Measurements from ENCODE around the gene PGAP2.
A peak's percentile ranks its signal among the peaks of the same experiment; 100 is the strongest.
"Not testable (repeated sequence)": the region's sequence is repeated elsewhere in the genome, so short reads cannot be mapped to it uniquely, and the experiment has no call there.

PGAP2 gene

DNA sequence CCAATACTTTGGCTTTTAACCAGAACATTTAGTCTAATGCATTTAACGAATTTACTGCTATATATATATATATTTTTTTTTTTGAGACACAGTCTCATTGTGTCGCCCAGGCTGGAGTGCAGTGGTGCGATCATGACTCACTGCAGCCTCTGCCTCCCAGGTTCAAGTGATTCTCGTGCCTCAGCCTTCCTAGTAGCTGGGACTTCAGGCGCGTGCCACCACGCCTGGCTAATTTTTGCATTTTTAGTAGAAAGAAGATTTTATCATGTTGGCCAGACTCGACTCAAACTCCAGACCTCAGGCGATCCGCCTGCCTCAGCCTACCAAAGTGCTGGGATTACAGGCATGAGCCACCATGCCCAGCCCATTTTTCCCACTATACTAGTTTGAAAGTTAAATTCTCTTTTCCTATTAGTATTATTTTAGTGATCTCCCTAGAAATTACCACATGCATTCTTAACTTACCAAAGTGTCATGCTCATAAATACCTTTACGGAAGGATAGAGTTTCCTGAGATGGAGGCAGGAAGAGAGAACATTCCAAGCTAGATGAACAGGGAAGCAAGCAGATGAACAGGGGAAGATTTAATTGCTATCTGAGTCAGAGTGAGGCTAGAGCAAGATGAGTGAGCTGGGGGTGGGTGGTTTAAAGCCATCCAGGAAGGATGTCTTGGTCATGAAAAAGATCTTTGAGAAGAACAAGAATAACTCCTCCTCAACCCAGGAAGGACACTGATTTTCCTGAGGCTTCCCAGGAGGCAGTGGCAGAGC lies 4.4 kb upstream of the PGAP2 start:
- peak; percentile 69 for DNase-seq (ENCODE audit: low spot score)

DNA sequence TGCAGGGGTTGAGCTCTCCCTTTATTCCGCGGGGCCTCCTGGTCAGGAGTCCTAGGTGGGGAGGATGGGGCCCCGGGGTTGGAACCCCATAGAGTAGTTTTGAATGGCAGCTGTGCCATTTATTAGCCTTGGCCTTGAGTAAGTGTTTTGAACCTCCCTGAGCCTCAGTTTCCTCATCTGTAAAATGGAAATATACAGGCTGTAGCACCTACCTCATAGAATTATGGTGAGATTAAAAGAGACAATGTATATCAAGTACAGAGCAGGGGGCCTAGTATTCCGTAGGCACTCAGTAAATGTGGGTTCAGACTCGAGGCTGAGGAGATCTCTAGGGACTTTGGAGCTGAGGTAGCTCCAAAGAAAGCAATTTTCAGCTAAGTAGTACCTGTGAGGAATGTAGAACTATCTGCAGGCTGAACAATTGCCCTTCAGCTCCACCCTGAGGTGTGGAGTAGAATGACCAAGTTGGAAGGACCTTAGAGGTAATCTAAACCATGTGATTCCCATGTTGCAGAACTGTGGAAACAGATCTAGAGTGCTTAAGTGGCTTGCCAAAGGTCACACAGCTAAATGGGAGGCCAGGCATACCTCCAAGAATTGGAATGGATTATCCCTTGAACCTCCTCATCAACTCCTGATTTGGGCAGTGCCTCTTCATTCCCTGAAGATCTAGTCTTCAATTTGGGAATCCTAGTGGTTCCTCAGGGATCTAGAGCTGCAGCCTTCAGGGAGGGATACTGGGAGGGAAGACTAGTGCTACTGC lies 682 bp downstream of the PGAP2 start:
- peak; percentile 58 for DNase-seq (ENCODE audit: low spot score)

DNA sequence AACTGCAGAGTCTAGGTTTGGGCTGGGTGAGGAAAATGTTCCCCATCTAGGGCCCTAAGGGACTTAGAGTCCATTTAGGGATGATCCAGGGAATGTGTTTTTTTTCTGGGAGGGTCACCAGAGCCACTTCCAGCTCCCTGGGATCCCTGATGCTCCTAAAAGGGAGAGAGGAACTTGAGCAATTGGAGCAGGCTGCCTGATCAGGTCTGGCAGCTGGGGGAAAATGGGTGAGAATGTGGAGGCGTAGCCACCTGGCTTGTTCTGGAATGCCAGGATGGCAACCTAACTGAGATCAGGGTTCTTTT lies 1.2 kb downstream of the PGAP2 start:
- DNase-seq (ENCODE audit: low spot score): no peak

DNA sequence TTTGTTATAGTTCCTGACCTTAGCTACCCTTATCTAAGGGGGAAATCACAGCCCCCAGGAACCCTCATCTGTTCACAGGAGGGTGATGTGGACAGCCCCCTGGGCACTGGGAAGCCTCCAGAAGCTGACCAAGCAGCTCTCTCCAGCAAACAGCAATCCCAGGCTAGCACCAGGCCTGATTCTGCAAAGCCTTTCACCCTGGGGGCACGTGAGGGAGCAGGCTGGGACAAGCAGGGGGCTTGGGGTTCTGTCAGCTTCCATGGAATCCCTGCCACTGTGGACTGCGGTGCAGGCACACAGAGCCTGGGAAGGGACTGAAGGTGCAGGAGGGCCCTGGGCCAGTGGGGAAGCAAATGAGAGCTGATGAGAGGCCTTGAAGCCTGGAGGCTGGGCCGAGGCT lies 2.1 kb downstream of the PGAP2 start:
- DNase-seq (ENCODE audit: low spot score): no peak

DNA sequence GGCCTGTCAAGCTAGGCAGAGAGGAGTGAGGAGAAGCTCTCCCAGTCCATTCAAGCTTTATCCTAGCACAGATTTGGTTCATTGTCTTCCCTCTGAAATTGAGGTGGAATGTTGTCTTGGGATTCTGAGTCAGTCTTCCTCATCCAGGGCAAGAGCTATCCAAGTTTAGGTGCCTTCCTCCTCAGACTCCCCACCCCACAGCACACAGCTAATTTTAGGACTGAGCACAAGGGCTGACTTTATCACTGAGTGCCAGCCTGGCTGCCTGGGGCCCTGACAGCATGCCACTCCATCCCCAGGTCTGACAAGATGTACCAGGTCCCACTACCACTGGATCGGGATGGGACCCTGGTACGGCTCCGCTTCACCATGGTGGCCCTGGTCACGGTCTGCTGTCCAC lies 2.6 kb downstream of the PGAP2 start:
- no peak for DNase-seq (ENCODE audit: low spot score)

DNA sequence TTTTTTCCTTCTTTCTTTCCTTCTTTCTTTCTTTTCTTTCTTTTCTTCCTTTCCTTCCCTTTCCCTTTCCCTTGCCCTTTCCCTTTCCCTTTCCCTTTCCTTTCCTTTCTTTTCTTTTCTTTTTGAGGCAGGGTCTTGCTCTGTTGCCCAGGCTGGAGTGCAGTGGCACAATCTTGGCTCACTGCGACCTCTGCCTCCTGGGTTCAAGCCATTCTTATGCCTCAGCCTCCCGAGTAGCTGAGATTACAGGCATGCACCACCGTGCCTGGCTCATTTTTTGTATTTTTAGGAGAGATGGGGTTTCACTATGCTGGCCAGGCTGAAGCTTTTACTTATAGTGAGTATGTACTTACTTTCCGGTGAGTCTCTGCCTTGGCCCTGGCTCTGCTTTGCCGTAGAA lies 6.5 kb downstream of the PGAP2 start:
- not testable (repeated sequence) for DNase-seq (ENCODE audit: low spot score)

DNA sequence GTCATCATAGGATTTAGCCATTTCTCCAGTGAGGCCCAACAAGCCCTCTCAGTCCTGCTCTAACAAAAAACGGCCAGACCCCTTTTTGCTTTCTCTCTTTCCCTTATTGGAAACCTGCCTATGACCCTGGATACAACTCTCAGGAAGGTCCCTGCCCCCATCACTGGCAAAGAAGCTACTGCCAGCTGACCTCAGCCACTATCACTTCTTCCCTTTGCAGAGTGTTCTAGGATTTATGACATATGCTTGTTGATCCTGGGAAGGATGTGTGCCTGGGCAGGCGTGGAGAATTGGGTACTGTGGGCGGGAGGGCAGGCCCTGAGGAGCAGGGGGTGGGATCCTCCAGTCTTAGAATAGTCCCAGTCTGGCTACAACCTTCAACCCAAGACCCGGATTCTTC lies 7.5 kb downstream of the PGAP2 start:
- no peak for DNase-seq (ENCODE audit: low spot score)

DNA sequence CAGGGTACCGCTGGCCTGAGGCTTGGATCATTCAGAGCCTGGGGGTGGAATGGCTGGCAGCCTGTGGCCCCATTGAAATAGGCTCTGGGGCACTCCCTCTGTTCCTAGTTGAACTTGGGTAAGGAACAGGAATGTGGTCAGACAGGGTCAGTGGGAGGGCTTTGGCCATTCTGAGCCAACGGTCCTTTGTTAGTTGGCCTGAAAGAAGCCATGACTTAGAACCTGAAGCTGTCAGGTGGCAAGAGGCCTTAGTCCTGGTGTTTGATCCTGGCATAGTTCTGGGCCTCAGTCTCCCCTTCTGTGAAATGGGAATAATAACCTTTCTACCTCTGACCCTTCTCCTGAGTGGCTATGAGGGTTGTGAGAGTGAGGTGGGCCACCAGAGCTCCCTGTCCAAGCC lies 8.3 kb downstream of the PGAP2 start:
- no peak for DNase-seq (ENCODE audit: low spot score)

DNA sequence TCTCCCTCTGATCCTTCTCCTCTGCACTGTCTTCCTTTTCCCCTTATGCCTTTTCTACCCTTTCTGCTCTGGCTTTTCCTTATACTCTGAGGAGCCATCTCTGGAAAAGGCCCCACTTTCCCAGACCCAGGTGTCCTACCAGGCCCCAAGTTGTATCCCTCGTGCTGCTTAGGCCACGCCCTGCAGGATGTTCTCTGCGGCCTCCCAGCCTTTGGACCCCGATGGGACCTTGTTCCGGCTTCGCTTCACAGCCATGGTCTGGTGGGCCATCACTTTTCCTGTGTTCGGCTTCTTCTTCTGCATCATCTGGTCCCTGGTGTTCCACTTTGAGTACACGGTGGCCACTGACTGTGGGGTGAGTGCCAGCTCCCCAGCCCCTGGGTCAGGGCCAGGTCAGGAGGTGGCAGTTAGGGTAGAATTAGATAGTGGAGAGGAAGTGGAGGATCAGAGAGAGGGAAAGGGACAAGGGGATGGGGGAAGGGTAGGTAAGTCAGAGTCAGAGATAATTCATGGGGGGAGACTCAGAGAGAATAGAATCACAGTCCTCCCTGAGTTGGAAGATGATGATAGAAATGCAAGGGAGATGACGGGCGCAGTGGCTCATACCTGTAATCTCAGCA lies 8.9 kb downstream of the PGAP2 start:
- DNase-seq (ENCODE audit: low spot score): no peak

DNA sequence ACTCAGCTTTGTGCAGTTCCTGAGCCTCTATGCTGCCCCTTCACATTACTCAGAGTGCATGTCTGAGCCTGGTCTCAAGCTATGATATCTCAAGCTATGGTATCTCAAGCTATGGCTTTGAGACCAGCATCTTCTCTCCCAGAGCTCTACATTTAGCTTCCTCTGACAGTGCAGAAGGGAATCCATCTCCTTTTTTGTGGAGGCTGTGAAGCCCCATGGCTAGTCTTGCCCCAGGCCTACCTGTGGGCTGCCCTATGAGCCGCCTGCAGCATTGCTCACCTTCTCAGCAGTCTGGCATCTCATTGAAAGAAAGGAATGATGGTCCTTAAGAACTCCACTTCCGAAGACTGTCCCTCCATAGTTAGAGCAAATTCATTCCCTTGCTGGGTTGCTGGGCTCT lies 12.6 kb downstream of the PGAP2 start:
- no peak for DNase-seq (ENCODE audit: low spot score)

DNA sequence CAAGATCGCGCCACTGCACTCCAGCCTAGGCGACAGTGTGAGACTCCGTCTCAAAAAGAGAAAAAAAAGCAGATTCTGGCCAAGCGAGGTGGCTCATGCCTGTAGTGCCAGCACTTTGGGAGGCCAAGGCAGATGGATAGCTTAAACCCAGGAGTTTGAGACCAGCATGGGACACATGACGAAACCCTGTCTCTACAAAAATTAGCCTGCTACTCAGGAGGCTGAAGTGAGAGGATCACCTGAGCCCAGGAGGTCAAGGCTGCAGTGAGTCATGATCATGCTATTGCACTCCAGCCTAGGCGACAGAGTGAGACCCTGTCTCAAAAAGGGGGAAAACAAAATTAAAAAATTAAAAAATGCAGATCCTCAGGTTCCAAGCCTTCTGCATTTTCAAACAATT lies 14.0 kb downstream of the PGAP2 start:
- no peak for DNase-seq (ENCODE audit: low spot score)

DNA sequence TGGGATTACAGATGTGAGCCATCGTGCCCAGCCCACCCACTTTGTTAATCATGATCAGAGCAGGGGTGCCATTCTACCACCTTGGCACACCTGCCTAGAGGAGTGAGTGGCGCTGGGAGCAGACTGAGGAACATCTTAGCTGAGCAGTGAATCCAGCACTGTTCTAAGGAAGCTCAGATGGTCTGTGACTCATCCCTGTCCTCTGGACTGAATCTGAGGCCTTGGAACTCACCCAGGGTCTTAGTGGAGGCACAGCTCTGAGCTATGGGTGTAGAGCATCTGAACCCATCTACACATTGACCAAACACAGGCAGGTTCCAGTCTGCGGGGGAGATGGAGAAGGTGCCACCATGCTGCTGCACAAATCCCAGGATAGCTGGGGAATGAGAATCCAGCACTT lies 14.9 kb downstream of the PGAP2 start:
- peak; percentile 86 for DNase-seq (ENCODE audit: low spot score)

DNA sequence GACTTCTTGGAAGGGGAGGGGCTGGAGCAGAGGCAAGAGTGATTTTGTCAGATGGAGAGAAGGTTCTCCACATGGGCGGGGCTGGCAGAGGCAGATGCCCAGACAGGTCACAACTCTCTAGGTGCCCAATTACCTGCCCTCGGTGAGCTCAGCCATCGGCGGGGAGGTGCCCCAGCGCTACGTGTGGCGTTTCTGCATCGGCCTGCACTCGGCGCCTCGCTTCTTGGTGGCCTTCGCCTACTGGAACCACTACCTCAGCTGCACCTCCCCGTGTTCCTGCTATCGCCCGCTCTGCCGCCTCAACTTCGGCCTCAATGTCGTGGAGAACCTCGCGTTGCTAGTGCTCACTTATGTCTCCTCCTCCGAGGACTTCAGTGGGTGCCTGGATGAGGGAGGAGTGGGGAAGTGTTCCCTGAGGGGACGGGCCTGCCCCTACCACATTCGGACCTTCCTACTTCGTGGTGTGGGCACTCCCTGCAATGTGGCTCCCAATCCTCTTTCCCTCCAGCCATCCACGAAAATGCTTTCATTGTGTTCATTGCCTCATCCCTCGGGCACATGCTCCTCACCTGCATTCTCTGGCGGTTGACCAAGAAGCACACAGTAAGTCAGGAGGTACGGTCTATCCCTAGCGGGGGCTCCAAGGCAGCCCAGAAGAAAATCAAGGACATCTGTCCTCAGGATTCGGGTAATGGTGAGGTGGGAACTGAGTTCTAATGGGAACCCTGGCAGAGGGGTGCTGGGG lies 15.6 kb downstream of the PGAP2 start:
- no peak for DNase-seq (ENCODE audit: low spot score)

DNA sequence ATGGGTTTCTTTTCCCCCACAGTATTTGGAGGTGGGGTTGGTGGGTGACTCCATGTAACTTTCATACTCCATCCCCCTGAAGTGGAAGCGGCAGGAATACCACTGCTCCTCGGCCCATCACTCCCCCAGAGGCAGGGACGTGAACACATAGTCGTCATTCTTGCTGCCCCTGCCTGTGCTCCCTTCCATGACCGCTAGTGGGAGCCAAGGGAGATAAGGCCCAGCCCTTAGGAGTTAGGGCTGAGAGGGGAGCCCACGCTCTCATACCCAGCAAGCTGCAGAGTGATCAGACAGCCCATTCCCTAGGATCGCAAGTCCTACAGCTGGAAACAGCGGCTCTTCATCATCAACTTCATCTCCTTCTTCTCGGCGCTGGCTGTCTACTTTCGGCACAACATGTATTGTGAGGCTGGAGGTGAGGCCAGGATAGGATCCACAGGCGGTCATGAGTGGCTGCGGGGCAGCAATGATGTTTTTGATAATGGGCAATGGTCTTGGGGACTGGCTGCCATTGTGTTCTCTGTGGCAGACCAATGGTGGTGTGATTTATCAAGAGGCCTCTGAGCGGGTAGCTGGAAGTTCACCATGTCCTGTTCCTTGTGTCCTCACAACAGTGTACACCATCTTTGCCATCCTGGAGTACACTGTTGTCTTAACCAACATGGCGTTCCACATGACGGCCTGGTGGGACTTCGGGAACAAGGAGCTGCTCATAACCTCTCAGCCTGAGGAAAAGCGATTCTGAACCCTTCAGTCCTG lies 16.5 kb downstream of the PGAP2 start:
- DNase-seq (ENCODE audit: low spot score): peak; percentile 41

DNA sequence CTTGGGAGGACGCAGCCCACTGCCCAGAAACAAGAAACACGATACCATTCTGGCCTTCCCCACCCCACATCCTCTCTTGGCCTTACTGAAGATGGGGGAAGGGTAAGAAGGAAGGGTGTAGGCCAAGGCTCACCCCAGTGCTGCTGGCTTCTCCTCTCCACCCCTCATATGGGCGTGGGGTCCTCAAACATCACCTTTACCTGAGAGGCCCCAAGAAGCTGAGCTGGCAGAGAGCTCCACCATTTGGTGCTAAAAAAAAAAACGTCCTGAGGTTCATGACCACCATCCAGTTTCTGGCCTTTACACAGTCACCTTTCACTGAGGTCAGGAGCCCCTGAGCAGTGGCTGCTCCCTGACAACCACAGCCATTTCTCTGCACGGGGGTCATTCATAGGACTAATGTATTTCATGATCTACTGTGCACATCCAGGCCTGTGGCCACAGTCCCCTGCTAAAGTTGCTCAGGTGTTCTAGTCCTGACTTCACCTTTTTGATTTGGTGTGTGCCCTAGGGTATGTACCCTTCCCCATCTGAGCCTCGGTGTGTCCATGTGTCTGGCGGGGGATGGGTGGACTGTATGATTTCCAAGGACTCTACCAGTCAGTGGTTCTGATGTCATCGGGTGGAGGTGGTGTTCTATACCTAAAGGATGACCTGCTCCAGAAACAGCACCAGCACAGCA lies 17.3 kb downstream of the PGAP2 start:
- DNase-seq (ENCODE audit: low spot score): no peak

DNA sequence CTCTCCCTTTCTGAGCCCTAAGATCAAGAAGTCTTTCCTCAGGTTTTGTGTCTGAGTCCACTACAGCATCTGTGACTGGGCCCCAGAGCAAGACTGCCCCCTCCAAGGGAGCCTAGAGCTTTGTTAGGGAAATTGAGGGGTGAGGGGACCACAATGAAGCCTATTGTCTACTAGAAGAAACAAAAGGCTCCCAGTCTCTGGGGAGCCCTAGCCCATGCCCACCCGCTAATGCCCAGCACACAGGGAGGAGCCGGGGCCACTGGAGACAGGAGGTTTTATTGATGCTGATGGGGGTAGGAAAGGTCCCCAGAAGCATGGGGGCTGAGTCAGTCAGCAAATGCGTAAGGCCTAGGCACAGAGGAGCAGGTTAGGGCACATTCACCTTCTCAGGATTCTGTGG lies 18.4 kb downstream of the PGAP2 start:
- no peak for DNase-seq (ENCODE audit: low spot score)

DNA sequence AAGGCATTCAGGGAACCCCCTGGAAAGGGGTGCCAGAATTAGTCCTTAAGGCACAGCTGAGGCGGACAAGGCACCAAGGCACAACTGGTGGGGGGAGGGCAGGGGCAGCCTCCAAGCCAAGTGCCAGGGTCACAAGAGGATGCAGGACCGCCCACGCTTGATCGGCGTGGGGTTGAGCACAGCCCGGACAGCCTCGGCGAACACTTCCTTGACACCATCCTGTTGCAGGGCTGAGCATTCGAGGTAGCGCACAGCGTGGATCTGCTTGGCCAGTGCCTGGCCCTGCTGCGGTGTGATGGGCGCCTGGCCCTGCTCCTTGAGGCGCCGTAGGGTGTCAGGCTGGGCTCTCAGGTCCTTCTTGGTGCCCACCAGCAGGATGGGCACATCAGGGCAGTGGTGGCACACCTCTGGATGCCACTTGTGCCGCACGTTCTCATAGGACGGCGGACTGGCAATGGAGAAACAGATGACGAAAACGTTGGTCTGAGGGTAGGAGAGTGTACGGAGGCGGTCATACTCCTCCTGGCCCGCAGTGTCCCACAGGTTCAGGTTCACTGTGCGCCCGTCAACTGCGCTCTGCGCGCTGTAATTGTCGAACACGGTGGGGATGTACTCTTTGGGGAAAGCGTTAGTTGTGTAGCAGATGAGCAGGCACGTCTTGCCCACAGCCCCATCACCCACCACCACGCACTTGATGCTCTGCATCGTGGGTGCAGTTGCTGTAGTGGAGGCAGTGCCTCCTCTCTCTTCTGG lies 19.2 kb downstream of the PGAP2 start:
- DNase-seq (ENCODE audit: low spot score): no peak

DNA sequence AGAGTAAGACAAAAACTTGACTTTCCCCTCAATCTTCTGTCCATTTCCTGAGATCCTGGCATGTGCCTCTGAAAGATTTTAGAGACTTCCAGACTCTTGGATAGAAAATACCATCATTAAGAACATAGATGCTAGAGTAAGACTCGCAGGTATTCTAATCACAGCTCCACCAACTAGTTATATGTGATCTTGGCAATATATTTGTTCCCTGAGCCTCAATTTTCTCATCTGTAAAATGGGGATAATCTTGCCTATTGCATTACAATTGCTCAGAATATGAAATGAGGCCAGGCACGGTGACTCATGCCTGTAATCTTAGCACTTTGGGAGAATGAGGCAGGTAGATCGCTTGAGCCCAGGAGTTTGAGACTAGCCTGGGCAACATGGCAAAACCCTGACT lies 21.7 kb downstream of the PGAP2 start:
- no peak for DNase-seq (ENCODE audit: low spot score)

DNA sequence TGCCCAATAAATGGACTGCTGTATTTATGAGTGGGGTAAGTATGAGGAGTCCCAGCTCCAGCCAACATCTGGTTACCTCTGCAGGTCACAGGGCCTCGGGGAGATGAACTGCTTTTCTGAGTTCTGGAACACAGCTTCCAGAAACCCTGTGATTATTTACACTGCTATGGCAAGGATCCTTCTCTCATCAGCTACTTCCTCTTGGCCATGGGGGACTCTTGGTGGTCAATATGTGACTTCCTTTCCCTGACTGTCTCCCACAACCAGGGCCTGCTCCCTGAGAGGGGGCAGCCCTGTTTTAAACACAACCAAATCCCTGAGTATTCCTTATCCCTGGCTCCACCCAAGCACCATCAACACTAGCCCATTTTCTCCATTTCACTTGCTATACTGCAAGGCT lies 22.4 kb downstream of the PGAP2 start:
- no peak for DNase-seq (ENCODE audit: low spot score)

DNA sequence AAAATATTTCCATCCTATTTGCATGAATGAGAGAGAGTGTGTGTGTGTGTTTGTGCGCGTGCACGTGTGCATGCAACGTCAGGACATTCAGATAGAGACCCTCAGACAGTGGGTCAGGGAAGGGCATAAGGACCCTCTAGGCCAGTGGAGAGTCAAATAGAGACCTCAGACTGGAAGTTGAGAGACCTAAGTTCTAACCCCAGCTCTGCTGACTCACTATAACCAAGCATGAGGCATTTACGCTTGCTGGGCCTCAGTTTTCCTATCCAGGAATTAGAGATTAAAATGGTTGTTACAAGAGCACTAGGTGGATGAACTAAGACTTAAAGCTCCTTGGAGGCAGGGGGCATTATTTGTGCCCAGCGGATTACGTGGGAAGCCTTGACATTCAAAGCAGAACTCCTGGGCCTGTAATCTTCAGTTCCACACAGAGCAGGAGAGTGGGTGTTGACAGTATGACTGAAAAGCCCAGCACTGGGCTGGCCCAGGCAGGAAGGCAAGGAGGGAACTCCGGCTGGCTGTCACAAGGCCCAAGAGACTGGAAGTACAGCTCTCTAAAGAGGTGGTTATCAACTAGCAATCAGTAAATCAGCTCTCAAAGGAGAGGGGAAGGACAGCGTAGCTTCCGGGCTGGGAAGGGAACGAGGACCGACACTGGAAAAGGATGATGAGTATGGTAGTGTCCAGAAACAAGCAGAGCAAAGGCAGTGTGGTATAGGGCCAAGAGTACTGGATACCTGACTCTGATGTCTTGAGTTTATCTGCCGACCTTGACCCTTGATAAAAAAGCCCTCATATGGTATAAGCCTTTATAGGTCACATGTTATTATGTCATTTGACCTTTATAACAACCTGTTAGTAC lies 23.2 kb downstream of the PGAP2 start:
- no peak for DNase-seq (ENCODE audit: low spot score)
